T-helper 22 cell (primary cell): ENCODE results near the gene ATP6V0C.
"Not testable (repeated sequence)": the region's sequence is repeated elsewhere in the genome, so short reads cannot be mapped to it uniquely, and the experiment has no call there.

ENCODE experiments used
- DNase-seq: peaks from one replicate; pipeline ENCODE4 v3.0.0-alpha.2; 2020; ENCODE audit warnings: low read depth

ATP6V0C gene

GRCh38 chr16:2475413-2476344, 38.1 kb upstream of the ATP6V0C start:
- DNase-seq = no peak

- no peak for DNase-seq
Observed at GRCh38 chr16:2476345-2476720, 37.4 kb upstream of the ATP6V0C start.

- DNase-seq = no peak
Observed at GRCh38 chr16:2476741-2477140, 37.0 kb upstream of the ATP6V0C start.

- no peak for DNase-seq
Observed at GRCh38 chr16:2477327-2477726, 36.4 kb upstream of the ATP6V0C start.

GRCh38 chr16:2478279-2478678, 35.5 kb upstream of the ATP6V0C start:
- DNase-seq = no peak

GRCh38 chr16:2479996-2480395, 33.8 kb upstream of the ATP6V0C start:
- DNase-seq = not testable (repeated sequence)

- DNase-seq = no peak
Observed at GRCh38 chr16:2480948-2481347, 32.8 kb upstream of the ATP6V0C start.

- DNase-seq = no peak
Observed at GRCh38 chr16:2481676-2482075, 32.1 kb upstream of the ATP6V0C start.

GRCh38 chr16:2482249-2482648, 31.5 kb upstream of the ATP6V0C start:
- DNase-seq = no peak

- no peak for DNase-seq
Observed at GRCh38 chr16:2482708-2483534, 30.8 kb upstream of the ATP6V0C start.

- DNase-seq = no peak
Observed at GRCh38 chr16:2483939-2484897, 29.5 kb upstream of the ATP6V0C start.

- no peak for DNase-seq
Observed at GRCh38 chr16:2484898-2485508, 28.7 kb upstream of the ATP6V0C start.

- DNase-seq = no peak
Observed at GRCh38 chr16:2485811-2486507, 27.8 kb upstream of the ATP6V0C start.

- DNase-seq = peak; percentile 66
Observed at GRCh38 chr16:2486645-2487516, 26.9 kb upstream of the ATP6V0C start.

GRCh38 chr16:2487517-2487842, 26.3 kb upstream of the ATP6V0C start:
- DNase-seq = no peak

- DNase-seq = no peak
Observed at GRCh38 chr16:2487903-2488531, 25.7 kb upstream of the ATP6V0C start.

GRCh38 chr16:2489581-2489980, 24.2 kb upstream of the ATP6V0C start:
- no peak for DNase-seq

- DNase-seq = no peak
Observed at GRCh38 chr16:2490190-2491105, 23.3 kb upstream of the ATP6V0C start.
